HG02588 (cell line): ENCODE results near the gene EYS.

ENCODE experiments used
- ATAC-seq: cut with Tn5 transposase; IDR thresholded peaks from one replicate; pipeline ENCODE4 v1.9.1; 2021; ENCODE audit warnings: mild to moderate bottlenecking, moderate library complexity; ENCODE audit not compliant: unreplicated experiment

EYS gene

GRCh38 chr6:64750910-64751309 is 956.1 kb downstream of the EYS start:
- no peak for ATAC-seq

- ATAC-seq: no peak
Observed at GRCh38 chr6:64737418-64737817, 969.6 kb downstream of the EYS start.

- no peak for ATAC-seq
Observed at GRCh38 chr6:64736421-64736950, 970.5 kb downstream of the EYS start.

GRCh38 chr6:64733433-64733832 is 973.6 kb downstream of the EYS start:
- ATAC-seq: no peak

GRCh38 chr6:64732888-64733287 is 974.1 kb downstream of the EYS start:
- no peak for ATAC-seq

- ATAC-seq: no peak
Observed at GRCh38 chr6:64729522-64729921, 977.5 kb downstream of the EYS start.

- no peak for ATAC-seq
Observed at GRCh38 chr6:64727075-64727474, 980.0 kb downstream of the EYS start.

GRCh38 chr6:64724091-64724490 is 982.9 kb downstream of the EYS start:
- no peak for ATAC-seq

GRCh38 chr6:64723327-64724058 is 983.5 kb downstream of the EYS start:
- ATAC-seq: no peak

- no peak for ATAC-seq
Observed at GRCh38 chr6:64721865-64722264, 985.2 kb downstream of the EYS start.

- ATAC-seq: no peak
Observed at GRCh38 chr6:64717281-64717680, 989.7 kb downstream of the EYS start.

- ATAC-seq: no peak
Observed at GRCh38 chr6:64715624-64716023, 991.4 kb downstream of the EYS start.

- ATAC-seq: no peak
Observed at GRCh38 chr6:64714073-64714472, 993.0 kb downstream of the EYS start.

- ATAC-seq: no peak
Observed at GRCh38 chr6:64713175-64713574, 993.9 kb downstream of the EYS start.

- no peak for ATAC-seq
Observed at GRCh38 chr6:64712606-64713005, 994.4 kb downstream of the EYS start.

GRCh38 chr6:64703922-64704321 is 1003.1 kb downstream of the EYS start:
- no peak for ATAC-seq

GRCh38 chr6:64696053-64696452 is 1011.0 kb downstream of the EYS start:
- ATAC-seq: no peak

GRCh38 chr6:64694356-64694755 is 1012.7 kb downstream of the EYS start:
- ATAC-seq: no peak

GRCh38 chr6:64691064-64691463 is 1016.0 kb downstream of the EYS start:
- ATAC-seq: no peak

- no peak for ATAC-seq
Observed at GRCh38 chr6:64685401-64685800, 1021.6 kb downstream of the EYS start.

- ATAC-seq: no peak
Observed at GRCh38 chr6:64683682-64684081, 1023.3 kb downstream of the EYS start.

GRCh38 chr6:64681416-64682160 is 1025.4 kb downstream of the EYS start:
- ATAC-seq: no peak
